PC-3 (cell line): ENCODE results near the gene CRYBG3.

Source experiments
- CTCF ChIP-seq: fragments of 300-600 bp; sonication (generic); conservative IDR thresholded peaks from 2 replicates; pipeline ENCODE4 v1.5.1; 2017; ENCODE audit warnings: antibody characterized with exemption, low read depth, mild to moderate bottlenecking, low read length
- EZH2 ChIP-seq: fragments of 300-600 bp; sonication (generic); IDR thresholded peaks from one replicate; pipeline ENCODE4 v1.6.1; 2017; ENCODE audit warnings: antibody characterized with exemption, mild to moderate bottlenecking, low read length; ENCODE audit not compliant: unreplicated experiment
- EZH2phosphoT487 ChIP-seq: fragments of 300-600 bp; sonication (generic); IDR thresholded peaks from 2 replicates; pipeline ENCODE4 v1.6.1; 2018; ENCODE audit warnings: mild to moderate bottlenecking, antibody characterized with exemption, low read length, borderline replicate concordance

GRCh38 chr3:97938444-97938843 lies 116.6 kb downstream of the CRYBG3 start:
- TF ChIP-seq EZH2, result no peak
- TF ChIP-seq CTCF, result no peak
- no peak for TF ChIP-seq EZH2phosphoT487
